Glutamatergic neuron (in vitro differentiated cells): ENCODE data around the gene PITX1. TPM values are rescaled to one million over a fixed set of nuclear protein-coding genes. Genes with fewer than 3 reads are reported as not detected.

Experiments
- DNase-seq: peaks from one replicate; pipeline ENCODE4 v3.0.0; 2022
- H3K27ac Mint-ChIP-seq: one replicate; pipeline ENCODE4 v1.8.0; 2020; ENCODE audit warnings: mild to moderate bottlenecking, mixed read lengths, inconsistent platforms; ENCODE audit not compliant: unreplicated experiment
- H3K27me3 Mint-ChIP-seq: one replicate; pipeline ENCODE4 v1.8.0; 2020; ENCODE audit warnings: mild to moderate bottlenecking, moderate library complexity, mixed read lengths, inconsistent platforms; ENCODE audit not compliant: unreplicated experiment
- H3K36me3 Mint-ChIP-seq: one replicate; pipeline ENCODE4 v1.8.0; 2020; ENCODE audit warnings: mild to moderate bottlenecking, mixed read lengths, inconsistent platforms; ENCODE audit not compliant: unreplicated experiment
- H3K4me1 Mint-ChIP-seq: one replicate; pipeline ENCODE4 v1.8.0; 2020; ENCODE audit warnings: mild to moderate bottlenecking, low read depth, mixed read lengths, inconsistent platforms; ENCODE audit not compliant: unreplicated experiment
- H3K4me3 Mint-ChIP-seq: one replicate; pipeline ENCODE4 v1.8.0; 2020; ENCODE audit warnings: mild to moderate bottlenecking, mixed read lengths, inconsistent platforms; ENCODE audit not compliant: unreplicated experiment
- H3K9me3 Mint-ChIP-seq: one replicate; pipeline ENCODE4 v1.8.0; 2020; ENCODE audit warnings: mild to moderate bottlenecking, moderate library complexity, mixed read lengths, inconsistent platforms; ENCODE audit not compliant: unreplicated experiment
- CTCF ChIP-seq: fragments of 200-600 bp; sonication (generic); IDR thresholded peaks from one replicate; pipeline ENCODE4 v1.5.0; 2021; ENCODE audit not compliant: partially characterized antibody, unreplicated experiment
- total RNA-seq: library from RNA; stranded (reverse); fragmentation: NEBNext Ultra II Directional; extraction: Animal tissue kit (Norgen Biotek cat#: 25700); gene quantifications from one replicate; pipeline ENCODE4 v1.2.1, GENCODE V29; 2021; ENCODE audit not compliant: unreplicated experiment

PITX1 gene
- total RNA-seq, 1 donor from 2014 or later = 0.76 TPM

GRCh38 chr5:134989266-134989830, 44.7 kb downstream of the PITX1 start:
- Mint-ChIP-seq H3K27me3 (no peaks in the 10 kb centered on the region), H3K4me1 (no peaks in the 10 kb centered on the region), H3K9me3 (no peaks in the 10 kb centered on the region), H3K4me3 (no peak overlapping the region), H3K36me3 (peaks cover 5% of the 10 kb centered on the region), H3K27ac (no peak overlapping the region)
- TF ChIP-seq CTCF = no peak
- no peak for DNase-seq

GRCh38 chr5:134982230-134982629, 51.8 kb downstream of the PITX1 start:
- no peak overlapping the region for H3K27ac Mint-ChIP-seq
- no peak for DNase-seq
- peaks cover 3% of the 10 kb centered on the region for H3K27me3 Mint-ChIP-seq
- no peaks in the 10 kb centered on the region for H3K4me1 Mint-ChIP-seq
- peaks cover 31% of the 10 kb centered on the region for H3K36me3 Mint-ChIP-seq
- H3K4me3 Mint-ChIP-seq = no peak overlapping the region
- no peak for TF ChIP-seq CTCF
- H3K9me3 Mint-ChIP-seq = peaks cover 6% of the 10 kb centered on the region

- TF ChIP-seq CTCF = no peak
- Mint-ChIP-seq H3K4me1 (no peaks in the 10 kb centered on the region), H3K27ac (no peak overlapping the region), H3K4me3 (no peak overlapping the region), H3K27me3 (peaks cover 5% of the 10 kb centered on the region), H3K36me3 (peaks cover 42% of the 10 kb centered on the region), H3K9me3 (peaks cover 7% of the 10 kb centered on the region)
- DNase-seq = no peak
Observed at GRCh38 chr5:134979416-134979815, 54.6 kb downstream of the PITX1 start.

Other genes starting within 250 kb of the PITX1 start
- gene C5orf24, start 188.3 kb downstream of the PITX1 start, total RNA-seq = 43.2 TPM
- 57.5 TPM for gene TXNDC15, start 159.9 kb downstream of the PITX1 start, total RNA-seq
- gene PCBD2, start 129.1 kb downstream of the PITX1 start, total RNA-seq = 9.9 TPM
- gene CATSPER3, start 66.3 kb downstream of the PITX1 start, total RNA-seq = 0.54 TPM